HepG2 (cell line): ENCODE measurements around the gene ZER1. TPM values are rescaled to one million over a fixed set of nuclear protein-coding genes. Genes with fewer than 3 reads are reported as not detected.

ENCODE experiments used
- HNF4G ChIP-seq, 2 experiments: sonication (generic) in 1 of 2; formaldehyde crosslinking in 1 of 2; IDR thresholded peaks; 2 replicates each; pipeline versions ENCODE4 v1.4.0 to v1.6.1; 2011 to 2020; ENCODE audit warnings: borderline replicate concordance in 2 of 2, low read depth in 2 of 2, mild to moderate bottlenecking in 2 of 2, low read length in 1 of 2, missing genetic modification reagents in 1 of 2, moderate library complexity in 1 of 2
- NR2F1 ChIP-seq, 2 experiments: fragments of 450-650 bp in 1 of 2; formaldehyde crosslinking in 1 of 2; IDR thresholded peaks; 2 replicates each; pipeline versions ENCODE4 v1.5.0 to v1.6.1; 2016 to 2020; ENCODE audit warnings: mild to moderate bottlenecking in 1 of 2, missing compliant biosample characterization in 1 of 2, missing genetic modification reagents in 1 of 2, moderate library complexity in 1 of 2
- RBM22 ChIP-seq: fragments of 200-400 bp; formaldehyde crosslinking; optimal IDR thresholded peaks from 2 replicates; pipeline ENCODE3; 2017; ENCODE audit warnings: mild to moderate bottlenecking, low read length, moderate library complexity
- SP140L ChIP-seq: sonication (generic); formaldehyde crosslinking; IDR thresholded peaks from 2 replicates; pipeline ENCODE4 v1.4.0; 2020; ENCODE audit warnings: missing genetic modification reagents, borderline replicate concordance
- ZMAT3 ChIP-seq: sonication (generic); formaldehyde crosslinking; conservative IDR thresholded peaks from 2 replicates; pipeline ENCODE4 v1.7.0; 2021; ENCODE audit warnings: missing genetic modification reagents
- ZMYM2 ChIP-seq: sonication (generic); formaldehyde crosslinking; IDR thresholded peaks from 2 replicates; pipeline ENCODE4 v1.8.0; 2022; ENCODE audit warnings: mild to moderate bottlenecking, missing genetic modification reagents
- ZNF83 ChIP-seq: sonication (generic); formaldehyde crosslinking; IDR thresholded peaks from 2 replicates; pipeline ENCODE4 v1.4.0; 2020; ENCODE audit warnings: missing genetic modification reagents, mild to moderate bottlenecking, borderline replicate concordance
- polyA plus RNA-seq, 8 experiments: library from polyadenylated mRNA; depleted of rRNA in 3 of 8; stranded (reverse) in 7 of 8; unstranded in 1 of 8; fragments of >200 nt; fragmentation: Illumina TruSeq in 4 of 8; extraction: Trizol in 4 of 8; gene quantifications; 2 replicates each; pipeline versions ENCODE4 v1.2.1 to v1.2.3, GENCODE V29; 2011 to 2016; ENCODE audit warnings: low read depth in 4 of 8, missing spikeins in 1 of 8, mixed read lengths in 1 of 8; ENCODE audit not compliant: insufficient read depth in 1 of 8
- total RNA-seq, 5 experiments: library from RNA; depleted of rRNA; stranded (reverse); fragments of >200 nt; fragmentation: Illumina TruSeq; extraction: Trizol; gene quantifications; 2 replicates each; pipeline ENCODE4 v1.2.3, GENCODE V29; 2016; ENCODE audit warnings: low read depth in 1 of 5
- TF ChIP-seq, protein P1 (sequence below): sonication (generic); formaldehyde crosslinking; IDR thresholded peaks from 2 replicates; pipeline ENCODE4 v1.5.0; 2020; ENCODE audit warnings: mild to moderate bottlenecking, missing genetic modification reagents, borderline replicate concordance
- TF ChIP-seq, protein P2 (sequence below): fragments of 450-650 bp; IDR thresholded peaks from 2 replicates; pipeline ENCODE4 v1.6.1; 2016
- TF ChIP-seq, protein P3 (sequence below), 2 experiments: sonication (generic) in 1 of 2; formaldehyde crosslinking in 1 of 2; IDR thresholded peaks; 2 replicates each; pipeline versions ENCODE4 v1.4.0 to v1.6.1; 2016 to 2020; ENCODE audit warnings: borderline replicate concordance in 1 of 2, low read depth in 1 of 2, mild to moderate bottlenecking in 1 of 2, missing genetic modification reagents in 1 of 2
- TF ChIP-seq, protein P4 (sequence below): sonication (generic); formaldehyde crosslinking; IDR thresholded peaks from 2 replicates; pipeline ENCODE4 v1.5.1; 2020; ENCODE audit warnings: mild to moderate bottlenecking, missing genetic modification reagents, moderate library complexity

ZER1 gene
- total and polyA plus RNA-seq, 2 of the 13 experiments (the other 11 are each of a cell fraction or from before 2014, with no cell fraction given): 7.7 to 40.0 TPM

DNA sequence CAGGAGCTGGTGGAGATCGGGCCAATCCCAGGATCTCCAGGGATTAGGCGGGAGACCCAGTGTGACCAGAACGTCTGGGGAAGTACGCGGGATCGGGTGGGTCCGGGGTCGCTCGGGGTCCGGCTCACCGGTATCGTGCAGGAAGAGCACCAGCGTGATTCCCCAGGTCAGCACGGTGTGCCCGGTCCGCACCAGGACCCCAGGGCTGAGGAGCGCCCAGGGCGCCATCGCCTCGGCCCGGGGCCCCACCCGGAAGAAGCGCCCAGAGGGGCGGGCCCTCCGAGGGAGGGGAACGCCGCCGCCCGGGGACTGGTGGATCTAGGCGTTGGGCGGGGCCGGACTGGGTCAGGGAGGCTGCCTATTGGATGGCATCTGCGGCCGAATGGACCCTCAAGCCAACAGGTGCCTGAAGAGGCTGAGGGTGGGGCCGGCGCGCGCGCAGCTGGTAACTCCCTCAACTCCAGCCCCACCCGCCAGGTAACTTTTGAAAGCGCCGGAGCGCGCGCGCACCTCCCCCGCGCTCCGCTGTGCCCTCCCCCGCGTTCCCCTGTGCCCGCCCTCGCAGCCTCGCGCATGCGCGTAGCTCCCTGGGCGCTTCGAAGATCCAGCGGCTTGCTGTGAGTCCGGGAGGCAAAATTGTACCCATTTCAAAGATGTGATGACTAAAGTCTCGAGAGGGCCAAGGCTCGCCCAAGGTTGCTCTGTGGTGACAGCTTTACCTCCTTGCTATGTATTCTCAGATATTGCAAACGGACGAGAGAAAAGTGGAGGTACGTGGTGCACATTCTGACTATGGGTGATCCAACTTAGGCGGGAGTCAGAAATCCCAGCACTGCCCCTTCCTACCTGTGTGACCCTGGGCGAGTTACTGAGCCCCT is 47.6 kb downstream of the ZER1 start, which contains the start of gene ZDHHC12 (continued):
- TF ChIP-seq, protein P1, sequence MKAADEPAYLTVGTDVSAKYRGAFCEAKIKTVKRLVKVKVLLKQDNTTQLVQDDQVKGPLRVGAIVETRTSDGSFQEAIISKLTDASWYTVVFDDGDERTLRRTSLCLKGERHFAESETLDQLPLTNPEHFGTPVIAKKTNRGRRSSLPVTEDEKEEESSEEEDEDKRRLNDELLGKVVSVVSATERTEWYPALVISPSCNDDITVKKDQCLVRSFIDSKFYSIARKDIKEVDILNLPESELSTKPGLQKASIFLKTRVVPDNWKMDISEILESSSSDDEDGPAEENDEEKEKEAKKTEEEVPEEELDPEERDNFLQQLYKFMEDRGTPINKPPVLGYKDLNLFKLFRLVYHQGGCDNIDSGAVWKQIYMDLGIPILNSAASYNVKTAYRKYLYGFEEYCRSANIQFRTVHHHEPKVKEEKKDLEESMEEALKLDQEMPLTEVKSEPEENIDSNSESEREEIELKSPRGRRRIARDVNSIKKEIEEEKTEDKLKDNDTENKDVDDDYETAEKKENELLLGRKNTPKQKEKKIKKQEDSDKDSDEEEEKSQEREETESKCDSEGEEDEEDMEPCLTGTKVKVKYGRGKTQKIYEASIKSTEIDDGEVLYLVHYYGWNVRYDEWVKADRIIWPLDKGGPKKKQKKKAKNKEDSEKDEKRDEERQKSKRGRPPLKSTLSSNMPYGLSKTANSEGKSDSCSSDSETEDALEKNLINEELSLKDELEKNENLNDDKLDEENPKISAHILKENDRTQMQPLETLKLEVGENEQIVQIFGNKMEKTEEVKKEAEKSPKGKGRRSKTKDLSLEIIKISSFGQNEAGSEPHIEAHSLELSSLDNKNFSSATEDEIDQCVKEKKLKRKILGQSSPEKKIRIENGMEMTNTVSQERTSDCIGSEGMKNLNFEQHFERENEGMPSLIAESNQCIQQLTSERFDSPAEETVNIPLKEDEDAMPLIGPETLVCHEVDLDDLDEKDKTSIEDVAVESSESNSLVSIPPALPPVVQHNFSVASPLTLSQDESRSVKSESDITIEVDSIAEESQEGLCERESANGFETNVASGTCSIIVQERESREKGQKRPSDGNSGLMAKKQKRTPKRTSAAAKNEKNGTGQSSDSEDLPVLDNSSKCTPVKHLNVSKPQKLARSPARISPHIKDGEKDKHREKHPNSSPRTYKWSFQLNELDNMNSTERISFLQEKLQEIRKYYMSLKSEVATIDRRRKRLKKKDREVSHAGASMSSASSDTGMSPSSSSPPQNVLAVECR (CRISPR knock-in tag): peak; percentile 88
- TF ChIP-seq, protein P2, sequence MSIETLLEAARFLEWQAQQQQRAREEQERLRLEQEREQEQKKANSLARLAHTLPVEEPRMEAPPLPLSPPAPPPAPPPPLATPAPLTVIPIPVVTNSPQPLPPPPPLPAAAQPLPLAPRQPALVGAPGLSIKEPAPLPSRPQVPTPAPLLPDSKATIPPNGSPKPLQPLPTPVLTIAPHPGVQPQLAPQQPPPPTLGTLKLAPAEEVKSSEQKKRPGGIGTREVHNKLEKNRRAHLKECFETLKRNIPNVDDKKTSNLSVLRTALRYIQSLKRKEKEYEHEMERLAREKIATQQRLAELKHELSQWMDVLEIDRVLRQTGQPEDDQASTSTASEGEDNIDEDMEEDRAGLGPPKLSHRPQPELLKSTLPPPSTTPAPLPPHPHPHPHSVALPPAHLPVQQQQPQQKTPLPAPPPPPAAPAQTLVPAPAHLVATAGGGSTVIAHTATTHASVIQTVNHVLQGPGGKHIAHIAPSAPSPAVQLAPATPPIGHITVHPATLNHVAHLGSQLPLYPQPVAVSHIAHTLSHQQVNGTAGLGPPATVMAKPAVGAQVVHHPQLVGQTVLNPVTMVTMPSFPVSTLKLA: peak; percentile 12; the same call in 1 of the 2 replicates
- TF ChIP-seq HNF4G (IDR thresholded peaks at IDR 0.05; ENCODE audit: borderline replicate concordance, low read depth, low read length) (no peak), HNF4G (CRISPR knock-in tag; IDR thresholded peaks at IDR 0.05; ENCODE audit: borderline replicate concordance, low read depth) (no peak), ZMYM2 (peak; percentile 92), SP140L (CRISPR knock-in tag) (no peak), ZNF83 (CRISPR knock-in tag) (no peak), NR2F1 (CRISPR knock-in tag; IDR thresholded peaks at IDR 0.05) (no peak), RBM22 (no peak), ZMAT3 (CRISPR knock-in tag) (no peak)
- TF ChIP-seq, protein P3, sequence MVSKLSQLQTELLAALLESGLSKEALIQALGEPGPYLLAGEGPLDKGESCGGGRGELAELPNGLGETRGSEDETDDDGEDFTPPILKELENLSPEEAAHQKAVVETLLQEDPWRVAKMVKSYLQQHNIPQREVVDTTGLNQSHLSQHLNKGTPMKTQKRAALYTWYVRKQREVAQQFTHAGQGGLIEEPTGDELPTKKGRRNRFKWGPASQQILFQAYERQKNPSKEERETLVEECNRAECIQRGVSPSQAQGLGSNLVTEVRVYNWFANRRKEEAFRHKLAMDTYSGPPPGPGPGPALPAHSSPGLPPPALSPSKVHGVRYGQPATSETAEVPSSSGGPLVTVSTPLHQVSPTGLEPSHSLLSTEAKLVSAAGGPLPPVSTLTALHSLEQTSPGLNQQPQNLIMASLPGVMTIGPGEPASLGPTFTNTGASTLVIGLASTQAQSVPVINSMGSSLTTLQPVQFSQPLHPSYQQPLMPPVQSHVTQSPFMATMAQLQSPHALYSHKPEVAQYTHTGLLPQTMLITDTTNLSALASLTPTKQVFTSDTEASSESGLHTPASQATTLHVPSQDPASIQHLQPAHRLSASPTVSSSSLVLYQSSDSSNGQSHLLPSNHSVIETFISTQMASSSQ (IDR thresholded peaks at IDR 0.05; ENCODE audit: low read depth): no peak
- TF ChIP-seq, protein P3 (CRISPR knock-in tag; IDR thresholded peaks at IDR 0.05; ENCODE audit: borderline replicate concordance): no peak
- TF ChIP-seq, protein P4, sequence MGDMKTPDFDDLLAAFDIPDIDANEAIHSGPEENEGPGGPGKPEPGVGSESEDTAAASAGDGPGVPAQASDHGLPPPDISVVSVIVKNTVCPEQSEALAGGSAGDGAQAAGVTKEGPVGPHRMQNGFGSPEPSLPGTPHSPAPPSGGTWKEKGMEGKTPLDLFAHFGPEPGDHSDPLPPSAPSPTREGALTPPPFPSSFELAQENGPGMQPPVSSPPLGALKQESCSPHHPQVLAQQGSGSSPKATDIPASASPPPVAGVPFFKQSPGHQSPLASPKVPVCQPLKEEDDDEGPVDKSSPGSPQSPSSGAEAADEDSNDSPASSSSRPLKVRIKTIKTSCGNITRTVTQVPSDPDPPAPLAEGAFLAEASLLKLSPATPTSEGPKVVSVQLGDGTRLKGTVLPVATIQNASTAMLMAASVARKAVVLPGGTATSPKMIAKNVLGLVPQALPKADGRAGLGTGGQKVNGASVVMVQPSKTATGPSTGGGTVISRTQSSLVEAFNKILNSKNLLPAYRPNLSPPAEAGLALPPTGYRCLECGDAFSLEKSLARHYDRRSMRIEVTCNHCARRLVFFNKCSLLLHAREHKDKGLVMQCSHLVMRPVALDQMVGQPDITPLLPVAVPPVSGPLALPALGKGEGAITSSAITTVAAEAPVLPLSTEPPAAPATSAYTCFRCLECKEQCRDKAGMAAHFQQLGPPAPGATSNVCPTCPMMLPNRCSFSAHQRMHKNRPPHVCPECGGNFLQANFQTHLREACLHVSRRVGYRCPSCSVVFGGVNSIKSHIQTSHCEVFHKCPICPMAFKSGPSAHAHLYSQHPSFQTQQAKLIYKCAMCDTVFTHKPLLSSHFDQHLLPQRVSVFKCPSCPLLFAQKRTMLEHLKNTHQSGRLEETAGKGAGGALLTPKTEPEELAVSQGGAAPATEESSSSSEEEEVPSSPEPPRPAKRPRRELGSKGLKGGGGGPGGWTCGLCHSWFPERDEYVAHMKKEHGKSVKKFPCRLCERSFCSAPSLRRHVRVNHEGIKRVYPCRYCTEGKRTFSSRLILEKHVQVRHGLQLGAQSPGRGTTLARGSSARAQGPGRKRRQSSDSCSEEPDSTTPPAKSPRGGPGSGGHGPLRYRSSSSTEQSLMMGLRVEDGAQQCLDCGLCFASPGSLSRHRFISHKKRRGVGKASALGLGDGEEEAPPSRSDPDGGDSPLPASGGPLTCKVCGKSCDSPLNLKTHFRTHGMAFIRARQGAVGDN (CRISPR knock-in tag): peak; percentile 74
